ENCODE data around the gene TCAP.

TCAP gene

GRCh38 chr17:39652587-39653315 is 12.4 kb upstream of the TCAP start:
- no peak overlapping the region for H3K4me3 ChIP-seq (ENCODE audit: low read length)
- TF ChIP-seq ZNF274 (IDR thresholded peaks at IDR 0.05; ENCODE audit: low read depth, low read length) = no peak

- no peak overlapping the region for H3K4me3 ChIP-seq (ENCODE audit: low read length)
- TF ChIP-seq ZNF274 (IDR thresholded peaks at IDR 0.05; ENCODE audit: low read depth, low read length) = no peak
Measured at GRCh38 chr17:39653316-39653661, 11.9 kb upstream of the TCAP start.

- no peak for TF ChIP-seq ZNF274 (IDR thresholded peaks at IDR 0.05; ENCODE audit: low read depth, low read length)
- no peak overlapping the region for H3K4me3 ChIP-seq (ENCODE audit: low read length)
Measured at GRCh38 chr17:39653662-39654331, 11.4 kb upstream of the TCAP start.

- H3K4me3 ChIP-seq (ENCODE audit: low read length) = no peak overlapping the region
- TF ChIP-seq ZNF274 (IDR thresholded peaks at IDR 0.05; ENCODE audit: low read depth, low read length) = no peak
Measured at GRCh38 chr17:39655105-39655504, 10.0 kb upstream of the TCAP start.

GRCh38 chr17:39658346-39658745 is 6.8 kb upstream of the TCAP start:
- no peak overlapping the region for H3K4me3 ChIP-seq (ENCODE audit: low read length)
- no peak for TF ChIP-seq ZNF274 (IDR thresholded peaks at IDR 0.05; ENCODE audit: low read depth, low read length)

GRCh38 chr17:39658760-39659159 is 6.4 kb upstream of the TCAP start:
- no peak for TF ChIP-seq ZNF274 (IDR thresholded peaks at IDR 0.05; ENCODE audit: low read depth, low read length)
- no peak overlapping the region for H3K4me3 ChIP-seq (ENCODE audit: low read length)

GRCh38 chr17:39659279-39660010 is 5.7 kb upstream of the TCAP start:
- TF ChIP-seq ZNF274 (IDR thresholded peaks at IDR 0.05; ENCODE audit: low read depth, low read length) = no peak
- H3K4me3 ChIP-seq (ENCODE audit: low read length) = no peak overlapping the region

GRCh38 chr17:39660011-39660360 is 5.2 kb upstream of the TCAP start:
- no peak for TF ChIP-seq ZNF274 (IDR thresholded peaks at IDR 0.05; ENCODE audit: low read depth, low read length)
- H3K4me3 ChIP-seq (ENCODE audit: low read length) = no peak overlapping the region

- no peak overlapping the region for H3K4me3 ChIP-seq (ENCODE audit: low read length)
- no peak for TF ChIP-seq ZNF274 (IDR thresholded peaks at IDR 0.05; ENCODE audit: low read depth, low read length)
Measured at GRCh38 chr17:39660397-39661385, 4.5 kb upstream of the TCAP start.

GRCh38 chr17:39661744-39662541 is 3.2 kb upstream of the TCAP start:
- H3K4me3 ChIP-seq (ENCODE audit: low read length) = no peak overlapping the region
- no peak for TF ChIP-seq ZNF274 (IDR thresholded peaks at IDR 0.05; ENCODE audit: low read depth, low read length)

- no peak overlapping the region for H3K4me3 ChIP-seq (ENCODE audit: low read length)
- no peak for TF ChIP-seq ZNF274 (IDR thresholded peaks at IDR 0.05; ENCODE audit: low read depth, low read length)
Measured at GRCh38 chr17:39662551-39663339, 2.4 kb upstream of the TCAP start.

GRCh38 chr17:39663340-39663687 is 1.8 kb upstream of the TCAP start:
- TF ChIP-seq ZNF274 (IDR thresholded peaks at IDR 0.05; ENCODE audit: low read depth, low read length) = no peak
- no peak overlapping the region for H3K4me3 ChIP-seq (ENCODE audit: low read length)
